ENCODE data around the gene SPDEF.
A peak's percentile ranks its signal among the peaks of the same experiment; 100 is the strongest.

SPDEF gene

GRCh38 chr6:34592208-34592952 is 36.3 kb upstream of the SPDEF start:
- no peak overlapping the region for H3K27ac ChIP-seq (ENCODE audit: low read length)
- H3K4me3 ChIP-seq (ENCODE audit: low read length) = no peak overlapping the region
- H3K9ac ChIP-seq (ENCODE audit: low read depth, low read length) = no peak overlapping the region
- H3K9me3 ChIP-seq (ENCODE audit: insufficient read depth, low read depth, low read length) = no peaks in the 10 kb centered on the region
- peaks cover 9% of the 10 kb centered on the region; the same call in 1 of the 2 replicates for H3K4me1 ChIP-seq (ENCODE audit: insufficient read depth, low read length)
- no peaks in the 10 kb centered on the region for H3K27me3 ChIP-seq (ENCODE audit: insufficient read depth, low read length)
- peaks cover 6% of the 10 kb centered on the region; the same call in 1 of the 2 replicates for H3K36me3 ChIP-seq (ENCODE audit: insufficient read depth, low read depth, low read length)

GRCh38 chr6:34589691-34590090 is 33.6 kb upstream of the SPDEF start:
- no peaks in the 10 kb centered on the region for H3K27me3 ChIP-seq (ENCODE audit: insufficient read depth, low read length)
- no peak overlapping the region for H3K4me3 ChIP-seq (ENCODE audit: low read length)
- H3K4me1 ChIP-seq (ENCODE audit: insufficient read depth, low read length) = peaks cover 17% of the 10 kb centered on the region; the same call in 1 of the 2 replicates
- H3K9me3 ChIP-seq (ENCODE audit: insufficient read depth, low read depth, low read length) = no peaks in the 10 kb centered on the region
- peaks cover 6% of the 10 kb centered on the region; the same call in 1 of the 2 replicates for H3K36me3 ChIP-seq (ENCODE audit: insufficient read depth, low read depth, low read length)
- H3K27ac ChIP-seq (ENCODE audit: low read length) = no peak overlapping the region
- H3K9ac ChIP-seq (ENCODE audit: low read depth, low read length) = no peak overlapping the region

- Histone ChIP-seq H3K9ac (ENCODE audit: low read depth, low read length) (no peak overlapping the region), H3K4me3 (ENCODE audit: low read length) (no peak overlapping the region), H3K27me3 (ENCODE audit: insufficient read depth, low read length) (no peaks in the 10 kb centered on the region), H3K9me3 (ENCODE audit: insufficient read depth, low read depth, low read length) (no peaks in the 10 kb centered on the region), H3K4me1 (ENCODE audit: insufficient read depth, low read length) (peaks cover 17% of the 10 kb centered on the region; the same call in 1 of the 2 replicates), H3K27ac (ENCODE audit: low read length) (no peak overlapping the region), H3K36me3 (ENCODE audit: insufficient read depth, low read depth, low read length) (peaks cover 6% of the 10 kb centered on the region; the same call in 1 of the 2 replicates)
These were observed 33.0 kb upstream of the SPDEF start for GRCh38 chr6:34589140-34589539.

- Histone ChIP-seq H3K27ac (ENCODE audit: low read length) (no peak overlapping the region), H3K9ac (ENCODE audit: low read depth, low read length) (no peak overlapping the region), H3K9me3 (ENCODE audit: insufficient read depth, low read depth, low read length) (no peaks in the 10 kb centered on the region), H3K36me3 (ENCODE audit: insufficient read depth, low read depth, low read length) (peaks cover 6% of the 10 kb centered on the region; the same call in 1 of the 2 replicates), H3K27me3 (ENCODE audit: insufficient read depth, low read length) (no peaks in the 10 kb centered on the region), H3K4me1 (ENCODE audit: insufficient read depth, low read length) (peaks cover 17% of the 10 kb centered on the region; the same call in 1 of the 2 replicates), H3K4me3 (ENCODE audit: low read length) (no peak overlapping the region)
These were observed 31.7 kb upstream of the SPDEF start for GRCh38 chr6:34587851-34588250.

GRCh38 chr6:34587325-34587724 is 31.2 kb upstream of the SPDEF start:
- H3K36me3 ChIP-seq (ENCODE audit: insufficient read depth, low read depth, low read length) = peaks cover 6% of the 10 kb centered on the region; the same call in 1 of the 2 replicates
- H3K27me3 ChIP-seq (ENCODE audit: insufficient read depth, low read length) = no peaks in the 10 kb centered on the region
- no peak overlapping the region for H3K4me3 ChIP-seq (ENCODE audit: low read length)
- no peak overlapping the region for H3K9ac ChIP-seq (ENCODE audit: low read depth, low read length)
- H3K27ac ChIP-seq (ENCODE audit: low read length) = no peak overlapping the region
- H3K9me3 ChIP-seq (ENCODE audit: insufficient read depth, low read depth, low read length) = no peaks in the 10 kb centered on the region
- H3K4me1 ChIP-seq (ENCODE audit: insufficient read depth, low read length) = peaks cover 17% of the 10 kb centered on the region; the same call in 1 of the 2 replicates

- Histone ChIP-seq H3K4me1 (ENCODE audit: insufficient read depth, low read length) (peaks cover 17% of the 10 kb centered on the region; the same call in 1 of the 2 replicates), H3K36me3 (ENCODE audit: insufficient read depth, low read depth, low read length) (peaks cover 6% of the 10 kb centered on the region; the same call in 1 of the 2 replicates), H3K9me3 (ENCODE audit: insufficient read depth, low read depth, low read length) (no peaks in the 10 kb centered on the region), H3K4me3 (ENCODE audit: low read length) (no peak overlapping the region), H3K9ac (ENCODE audit: low read depth, low read length) (peak overlapping the region; percentile 26; the same call in 1 of the 2 replicates), H3K27me3 (ENCODE audit: insufficient read depth, low read length) (no peaks in the 10 kb centered on the region), H3K27ac (ENCODE audit: low read length) (no peak overlapping the region)
These were observed 30.4 kb upstream of the SPDEF start for GRCh38 chr6:34586327-34587040.

- H3K27me3 ChIP-seq (ENCODE audit: insufficient read depth, low read length) = no peaks in the 10 kb centered on the region
- H3K4me1 ChIP-seq (ENCODE audit: insufficient read depth, low read length) = peaks cover 21% of the 10 kb centered on the region; the same call in 1 of the 2 replicates
- H3K27ac ChIP-seq (ENCODE audit: low read length) = no peak overlapping the region
- H3K4me3 ChIP-seq (ENCODE audit: low read length) = no peak overlapping the region
- no peak overlapping the region for H3K9ac ChIP-seq (ENCODE audit: low read depth, low read length)
- peaks cover 6% of the 10 kb centered on the region; the same call in 1 of the 2 replicates for H3K36me3 ChIP-seq (ENCODE audit: insufficient read depth, low read depth, low read length)
- H3K9me3 ChIP-seq (ENCODE audit: insufficient read depth, low read depth, low read length) = no peaks in the 10 kb centered on the region
These were observed 29.5 kb upstream of the SPDEF start for GRCh38 chr6:34585512-34586061.

- Histone ChIP-seq H3K9ac (ENCODE audit: low read depth, low read length) (no peak overlapping the region), H3K4me1 (ENCODE audit: insufficient read depth, low read length) (peaks cover 21% of the 10 kb centered on the region; the same call in 1 of the 2 replicates), H3K27ac (ENCODE audit: low read length) (no peak overlapping the region), H3K27me3 (ENCODE audit: insufficient read depth, low read length) (no peaks in the 10 kb centered on the region), H3K36me3 (ENCODE audit: insufficient read depth, low read depth, low read length) (peaks cover 6% of the 10 kb centered on the region; the same call in 1 of the 2 replicates), H3K9me3 (ENCODE audit: insufficient read depth, low read depth, low read length) (no peaks in the 10 kb centered on the region), H3K4me3 (ENCODE audit: low read length) (no peak overlapping the region)
These were observed 29.0 kb upstream of the SPDEF start for GRCh38 chr6:34585108-34585507.

- Histone ChIP-seq H3K27ac (ENCODE audit: low read length) (no peak overlapping the region), H3K9me3 (ENCODE audit: insufficient read depth, low read depth, low read length) (no peaks in the 10 kb centered on the region), H3K9ac (ENCODE audit: low read depth, low read length) (no peak overlapping the region)
These were observed 28.6 kb upstream of the SPDEF start for GRCh38 chr6:34584694-34585093.

GRCh38 chr6:34583861-34584604 is 27.9 kb upstream of the SPDEF start:
- peaks cover 6% of the 10 kb centered on the region; the same call in 1 of the 2 replicates for H3K36me3 ChIP-seq (ENCODE audit: insufficient read depth, low read depth, low read length)
- no peaks in the 10 kb centered on the region for H3K27me3 ChIP-seq (ENCODE audit: insufficient read depth, low read length)
- no peak overlapping the region for H3K27ac ChIP-seq (ENCODE audit: low read length)
- no peak overlapping the region for H3K9ac ChIP-seq (ENCODE audit: low read depth, low read length)
- H3K4me3 ChIP-seq (ENCODE audit: low read length) = no peak overlapping the region
- H3K4me1 ChIP-seq (ENCODE audit: insufficient read depth, low read length) = peaks cover 15% of the 10 kb centered on the region; the same call in 1 of the 2 replicates
- no peaks in the 10 kb centered on the region for H3K9me3 ChIP-seq (ENCODE audit: insufficient read depth, low read depth, low read length)

More at GRCh38 chr6:34584694-34585093, 28.6 kb upstream of the SPDEF start:
- no peak overlapping the region for H3K4me3 ChIP-seq (ENCODE audit: low read length)
- H3K27me3 ChIP-seq (ENCODE audit: insufficient read depth, low read length) = no peaks in the 10 kb centered on the region
- H3K4me1 ChIP-seq (ENCODE audit: insufficient read depth, low read length) = peaks cover 21% of the 10 kb centered on the region; the same call in 1 of the 2 replicates
- peaks cover 6% of the 10 kb centered on the region; the same call in 1 of the 2 replicates for H3K36me3 ChIP-seq (ENCODE audit: insufficient read depth, low read depth, low read length)

GRCh38 chr6:34583461-34583860 is 27.3 kb upstream of the SPDEF start:
- no peak overlapping the region for H3K27ac ChIP-seq (ENCODE audit: low read length)
- no peaks in the 10 kb centered on the region for H3K9me3 ChIP-seq (ENCODE audit: insufficient read depth, low read depth, low read length)
- peaks cover 6% of the 10 kb centered on the region; the same call in 1 of the 2 replicates for H3K36me3 ChIP-seq (ENCODE audit: insufficient read depth, low read depth, low read length)
- H3K9ac ChIP-seq (ENCODE audit: low read depth, low read length) = no peak overlapping the region
- no peaks in the 10 kb centered on the region for H3K27me3 ChIP-seq (ENCODE audit: insufficient read depth, low read length)
- H3K4me3 ChIP-seq (ENCODE audit: low read length) = no peak overlapping the region
- peaks cover 15% of the 10 kb centered on the region; the same call in 1 of the 2 replicates for H3K4me1 ChIP-seq (ENCODE audit: insufficient read depth, low read length)

All from iPS-20b (cell line).